Measurements from ENCODE around the gene SORCS3. TPM values are rescaled to one million over a fixed set of nuclear protein-coding genes. Genes with fewer than 3 reads are reported as not detected.

The SORCS3 gene
- total and polyA plus RNA-seq, 2 of the 13 experiments (the other 11 are each of a cell fraction or from before 2014, with no cell fraction given): 0.07 TPM; not detected in 1

DNA sequence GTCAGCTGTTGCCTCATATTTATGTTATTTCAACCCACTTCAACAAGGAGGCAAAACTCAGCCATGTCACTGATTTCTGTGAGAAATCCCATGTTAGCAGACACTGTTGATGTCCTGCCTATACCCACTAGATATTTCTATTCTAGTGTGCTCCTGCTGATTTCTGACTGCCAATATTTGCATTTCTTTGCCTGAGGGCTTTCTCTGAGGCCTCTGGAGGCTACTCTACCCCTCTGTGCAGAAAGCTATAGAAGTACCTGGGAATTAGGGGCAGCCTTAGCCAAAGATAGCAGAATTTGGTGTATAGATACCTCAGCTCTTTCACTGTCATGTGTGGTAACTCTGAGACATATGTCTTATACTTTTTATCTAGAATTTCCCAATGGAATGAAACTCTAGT, 348.8 kb downstream of the SORCS3 start:
- POLR2A ChIA-PET: no interaction called here

More for the DNA sequence above, 348.8 kb downstream of the SORCS3 start:
- Histone ChIP-seq H3K36me3 (replicated peaks in 1 of 2; ENCODE audit: control insufficient read depth in 1 of 2, insufficient read depth in 2 of 2, low read length in 2 of 2) (no peaks in the 10 kb centered on the region), H3K4me3 (replicated peaks in 1 of 3; ENCODE audit: insufficient read depth in 1 of 3, low read depth in 2 of 3, low read length in 3 of 3) (no peak overlapping the region), H4K20me1 (ENCODE audit: insufficient read depth, low read length) (no peaks in the 10 kb centered on the region), H3K79me2 (ENCODE audit: insufficient read depth, low read length) (no peaks in the 10 kb centered on the region), H2AFZ (ENCODE audit: low read length) (no peak overlapping the region), H3K9me3 (ENCODE audit: low read length) (no peaks in the 10 kb centered on the region), H3K27ac (ENCODE audit: extremely low read length, insufficient read depth, low read length) (no peak overlapping the region), H3K9ac (ENCODE audit: insufficient read depth, low read depth, low read length) (no peak overlapping the region), H3K4me2 (ENCODE audit: low read depth, low read length) (no peak overlapping the region), H3K4me1 (ENCODE audit: insufficient read depth, low read length) (no peaks in the 10 kb centered on the region), H3K27me3 (ENCODE audit: control insufficient read depth in 1 of 2, insufficient read depth in 2 of 2, low read length in 2 of 2) (no peaks in the 10 kb centered on the region)
- TF ChIP-seq, protein P1, sequence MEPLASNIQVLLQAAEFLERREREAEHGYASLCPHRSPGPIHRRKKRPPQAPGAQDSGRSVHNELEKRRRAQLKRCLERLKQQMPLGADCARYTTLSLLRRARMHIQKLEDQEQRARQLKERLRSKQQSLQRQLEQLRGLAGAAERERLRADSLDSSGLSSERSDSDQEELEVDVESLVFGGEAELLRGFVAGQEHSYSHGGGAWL (CRISPR knock-in tag; IDR thresholded peaks at IDR 0.05): no peak
- no peak for TF ChIP-seq SALL2 (CRISPR knock-in tag; IDR thresholded peaks at IDR 0.05)
- no peak for TF ChIP-seq ZNF839 (CRISPR knock-in tag; IDR thresholded peaks at IDR 0.05; ENCODE audit: borderline replicate concordance)
- no peak for TF ChIP-seq SMARCE1 (IDR thresholded peaks at IDR 0.05; ENCODE audit: borderline replicate concordance)
- TF ChIP-seq, protein P2, sequence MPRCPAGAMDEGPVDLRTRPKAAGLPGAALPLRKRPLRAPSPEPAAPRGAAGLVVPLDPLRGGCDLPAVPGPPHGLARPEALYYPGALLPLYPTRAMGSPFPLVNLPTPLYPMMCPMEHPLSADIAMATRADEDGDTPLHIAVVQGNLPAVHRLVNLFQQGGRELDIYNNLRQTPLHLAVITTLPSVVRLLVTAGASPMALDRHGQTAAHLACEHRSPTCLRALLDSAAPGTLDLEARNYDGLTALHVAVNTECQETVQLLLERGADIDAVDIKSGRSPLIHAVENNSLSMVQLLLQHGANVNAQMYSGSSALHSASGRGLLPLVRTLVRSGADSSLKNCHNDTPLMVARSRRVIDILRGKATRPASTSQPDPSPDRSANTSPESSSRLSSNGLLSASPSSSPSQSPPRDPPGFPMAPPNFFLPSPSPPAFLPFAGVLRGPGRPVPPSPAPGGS (CRISPR knock-in tag; IDR thresholded peaks at IDR 0.05): no peak
- TF ChIP-seq DNMT3B (CRISPR knock-in tag; conservative IDR thresholded peaks at IDR 0.05): no peak
- no peak for TF ChIP-seq ELF1 (CRISPR knock-in tag; IDR thresholded peaks at IDR 0.05)
- no peak for TF ChIP-seq TRIM24 (CRISPR knock-in tag; IDR thresholded peaks at IDR 0.05)
- no peak for TF ChIP-seq FOXA3 (CRISPR knock-in tag; IDR thresholded peaks at IDR 0.05)
- TF ChIP-seq ZSCAN31 (CRISPR knock-in tag; IDR thresholded peaks at IDR 0.05; ENCODE audit: low read depth): no peak
- no peak for TF ChIP-seq ETV6 (CRISPR knock-in tag; conservative IDR thresholded peaks at IDR 0.05)
- TF ChIP-seq ZNF567 (CRISPR knock-in tag; IDR thresholded peaks at IDR 0.05; ENCODE audit: borderline replicate concordance): no peak
- TF ChIP-seq, protein P3, sequence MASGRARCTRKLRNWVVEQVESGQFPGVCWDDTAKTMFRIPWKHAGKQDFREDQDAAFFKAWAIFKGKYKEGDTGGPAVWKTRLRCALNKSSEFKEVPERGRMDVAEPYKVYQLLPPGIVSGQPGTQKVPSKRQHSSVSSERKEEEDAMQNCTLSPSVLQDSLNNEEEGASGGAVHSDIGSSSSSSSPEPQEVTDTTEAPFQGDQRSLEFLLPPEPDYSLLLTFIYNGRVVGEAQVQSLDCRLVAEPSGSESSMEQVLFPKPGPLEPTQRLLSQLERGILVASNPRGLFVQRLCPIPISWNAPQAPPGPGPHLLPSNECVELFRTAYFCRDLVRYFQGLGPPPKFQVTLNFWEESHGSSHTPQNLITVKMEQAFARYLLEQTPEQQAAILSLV (CRISPR knock-in tag; IDR thresholded peaks at IDR 0.05; ENCODE audit: borderline replicate concordance): no peak
- no peak for TF ChIP-seq ZNF878 (CRISPR knock-in tag; IDR thresholded peaks at IDR 0.05)
- TF ChIP-seq, protein P4, sequence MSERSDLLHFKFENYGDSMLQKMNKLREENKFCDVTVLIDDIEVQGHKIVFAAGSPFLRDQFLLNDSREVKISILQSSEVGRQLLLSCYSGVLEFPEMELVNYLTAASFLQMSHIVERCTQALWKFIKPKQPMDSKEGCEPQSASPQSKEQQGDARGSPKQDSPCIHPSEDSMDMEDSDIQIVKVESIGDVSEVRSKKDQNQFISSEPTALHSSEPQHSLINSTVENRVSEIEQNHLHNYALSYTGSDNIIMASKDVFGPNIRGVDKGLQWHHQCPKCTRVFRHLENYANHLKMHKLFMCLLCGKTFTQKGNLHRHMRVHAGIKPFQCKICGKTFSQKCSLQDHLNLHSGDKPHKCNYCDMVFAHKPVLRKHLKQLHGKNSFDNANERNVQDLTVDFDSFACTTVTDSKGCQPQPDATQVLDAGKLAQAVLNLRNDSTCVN (CRISPR knock-in tag; IDR thresholded peaks at IDR 0.05; ENCODE audit: borderline replicate concordance): no peak
- no TSS peak for BruUV-seq (replicated peaks)
- no peak for DNase-seq (ENCODE audit: low spot score)
- no peak for ATAC-seq
- in situ Hi-C loops (cut with HindIII; ENCODE audit: extremely low pct_ligation_motif_present, low pct_unique_long_range_greater_than_20kb) (no loop called here), intact Hi-C loops (cut with micrococcal nuclease; ENCODE audit: unreplicated experiment) (no loop called here)
- no peak for FAIRE-seq
- CTCF ChIA-PET (ENCODE audit: low intra/inter-chr PET ratio, low total read pairs): no interaction called here

All from HepG2 (cell line).